ENCODE results near the gene HINT1.
"Not testable (repeated sequence)": the region's sequence is repeated elsewhere in the genome, so short reads cannot be mapped to it uniquely, and the experiment has no call there.

HINT1 gene

DNA sequence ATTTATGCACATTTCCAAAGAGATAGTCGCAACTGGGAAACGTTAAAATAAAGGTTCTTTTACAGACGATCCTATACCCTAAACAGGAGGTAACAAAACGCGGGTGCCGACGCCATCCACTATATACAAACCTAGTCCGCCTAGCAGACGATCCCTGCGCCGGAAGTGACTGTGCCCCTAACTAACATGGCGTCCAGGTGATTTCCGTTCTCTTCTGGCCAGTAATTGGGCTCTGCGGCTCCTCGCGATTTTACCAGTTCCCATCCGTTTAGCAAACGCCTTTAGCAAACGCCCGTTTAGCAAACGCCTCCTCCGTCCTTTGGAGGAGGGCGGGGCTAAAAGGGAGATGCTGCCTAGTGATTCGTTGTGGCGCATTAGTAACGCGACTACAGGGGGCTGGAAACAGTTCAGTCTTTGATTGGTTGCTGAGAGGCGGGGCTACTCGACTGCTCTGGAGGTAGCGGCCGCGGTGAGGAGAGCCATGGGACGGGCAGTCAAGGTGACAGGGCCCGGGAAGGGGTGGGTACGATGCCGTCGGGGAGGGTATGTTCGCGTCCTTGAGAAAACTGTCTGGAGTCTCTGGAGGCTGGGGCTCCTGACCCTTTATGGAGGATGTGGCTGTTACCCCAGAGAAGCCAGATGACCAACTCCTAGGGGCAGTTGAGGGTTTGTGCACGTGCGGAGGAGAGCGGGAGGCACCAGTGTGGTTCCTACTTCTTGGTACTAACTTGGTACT is 5.7 kb upstream of the HINT1 start, which contains the start of gene LYRM7:
LYRM7 (plus strand) TSS at position 405 of the 736 bp plus-strand sequence; CDS start at position 482, 77 bp downstream.
- peak; percentile 84 to 95 for DNase-seq (ENCODE audit: low read depth in 2 of 2)

DNA sequence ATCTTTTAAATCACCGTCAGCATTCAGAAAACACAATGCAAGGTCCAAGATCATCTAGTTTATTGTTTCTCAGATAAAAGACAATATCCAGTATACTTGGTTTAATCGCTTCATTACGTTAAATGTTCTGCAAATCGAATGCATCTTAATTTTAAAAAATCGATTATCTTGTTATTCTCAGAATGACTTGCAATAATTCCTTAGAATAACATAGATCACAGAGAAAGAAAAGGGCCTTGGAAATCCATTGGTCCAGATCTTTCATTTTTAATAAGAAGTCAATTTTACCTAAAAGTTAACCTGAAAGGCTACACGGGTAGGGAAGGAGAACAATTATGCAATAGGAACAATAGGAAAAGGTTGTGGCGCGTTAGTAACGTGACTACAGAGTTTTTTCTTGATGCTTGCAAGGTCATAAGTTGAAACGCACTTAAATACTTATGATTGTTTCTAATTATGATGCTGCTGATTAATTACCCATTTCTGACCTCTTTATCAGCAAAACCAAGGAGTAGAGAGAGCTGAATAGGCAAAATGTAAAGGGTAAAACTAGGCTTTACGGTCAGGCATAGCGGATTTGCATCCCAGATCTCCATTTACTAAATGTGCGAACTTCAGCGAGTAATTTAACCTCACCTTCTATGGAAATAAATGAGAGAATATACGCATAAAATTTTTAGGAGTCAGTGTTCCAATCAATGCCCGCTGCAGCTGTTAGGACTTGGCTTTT is 4.9 kb upstream of the HINT1 start:
- no peak for DNase-seq (ENCODE audit: low read depth in 2 of 2)

DNA sequence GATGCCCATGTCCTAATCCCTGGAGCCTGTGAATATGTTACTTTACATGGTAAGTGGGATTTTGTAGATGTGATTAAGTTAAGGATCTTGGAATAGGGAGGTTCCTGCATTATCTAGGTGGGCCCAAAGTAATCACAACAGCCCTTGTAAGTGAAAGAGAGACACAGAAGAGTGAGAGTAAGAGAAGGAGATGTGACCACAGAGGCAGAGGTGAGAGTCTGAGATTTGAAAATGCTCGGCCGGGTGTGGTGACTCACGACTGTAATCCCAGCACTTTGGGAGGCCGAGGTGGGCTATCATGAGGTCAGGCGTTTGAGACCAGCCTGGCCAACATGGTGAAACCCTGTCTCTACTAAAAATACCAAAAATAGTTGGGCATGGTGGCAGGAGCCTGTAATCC is 2.6 kb upstream of the HINT1 start:
- DNase-seq (ENCODE audit: low read depth in 2 of 2): no peak

DNA sequence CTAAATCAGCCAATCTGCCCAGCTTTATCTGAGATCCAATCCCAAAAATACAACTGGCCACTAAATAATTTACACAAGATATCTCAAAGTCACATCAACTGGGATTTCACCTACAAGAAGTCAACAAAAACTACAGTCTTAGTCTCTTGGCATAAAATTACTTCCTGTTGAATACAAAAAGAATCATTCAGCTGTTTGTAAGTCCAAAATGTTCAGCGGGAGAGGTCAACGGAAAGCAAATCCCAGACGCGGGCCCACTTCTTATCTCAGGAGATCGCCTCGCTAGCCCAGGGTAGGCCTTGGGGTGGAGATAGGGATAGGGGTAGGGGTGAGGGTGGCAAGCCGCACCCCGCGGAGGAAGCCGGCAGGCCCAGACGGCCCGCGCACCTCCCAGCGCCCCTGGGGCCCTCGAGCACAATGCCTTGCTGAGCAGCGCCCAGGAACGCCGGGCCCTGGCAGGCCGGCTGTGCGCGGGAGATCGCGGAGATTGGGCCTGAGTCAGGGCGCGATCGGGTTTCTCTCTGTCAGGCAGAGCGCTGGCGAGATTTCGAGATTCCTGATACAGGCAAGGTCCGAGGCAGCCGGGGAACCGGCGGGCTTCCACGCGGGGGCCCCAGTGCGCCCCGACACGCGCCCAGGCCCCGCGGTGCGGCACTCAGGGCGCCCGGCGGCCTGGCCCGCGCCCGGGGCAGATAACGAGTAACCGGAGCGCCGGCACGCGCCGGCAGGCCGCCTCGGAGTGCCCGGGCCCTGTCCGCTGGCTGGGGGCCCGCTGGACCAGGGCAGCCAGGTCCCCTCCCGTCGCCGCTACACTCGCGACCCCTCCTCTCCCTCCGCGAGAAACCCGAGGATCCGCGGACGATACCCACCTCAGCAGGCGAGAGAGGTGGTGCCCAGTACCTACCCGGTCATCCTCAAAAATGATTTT is 601 bp downstream of the HINT1 start:
- DNase-seq (ENCODE audit: low read depth in 2 of 2): peak; percentile 60 to 65

DNA sequence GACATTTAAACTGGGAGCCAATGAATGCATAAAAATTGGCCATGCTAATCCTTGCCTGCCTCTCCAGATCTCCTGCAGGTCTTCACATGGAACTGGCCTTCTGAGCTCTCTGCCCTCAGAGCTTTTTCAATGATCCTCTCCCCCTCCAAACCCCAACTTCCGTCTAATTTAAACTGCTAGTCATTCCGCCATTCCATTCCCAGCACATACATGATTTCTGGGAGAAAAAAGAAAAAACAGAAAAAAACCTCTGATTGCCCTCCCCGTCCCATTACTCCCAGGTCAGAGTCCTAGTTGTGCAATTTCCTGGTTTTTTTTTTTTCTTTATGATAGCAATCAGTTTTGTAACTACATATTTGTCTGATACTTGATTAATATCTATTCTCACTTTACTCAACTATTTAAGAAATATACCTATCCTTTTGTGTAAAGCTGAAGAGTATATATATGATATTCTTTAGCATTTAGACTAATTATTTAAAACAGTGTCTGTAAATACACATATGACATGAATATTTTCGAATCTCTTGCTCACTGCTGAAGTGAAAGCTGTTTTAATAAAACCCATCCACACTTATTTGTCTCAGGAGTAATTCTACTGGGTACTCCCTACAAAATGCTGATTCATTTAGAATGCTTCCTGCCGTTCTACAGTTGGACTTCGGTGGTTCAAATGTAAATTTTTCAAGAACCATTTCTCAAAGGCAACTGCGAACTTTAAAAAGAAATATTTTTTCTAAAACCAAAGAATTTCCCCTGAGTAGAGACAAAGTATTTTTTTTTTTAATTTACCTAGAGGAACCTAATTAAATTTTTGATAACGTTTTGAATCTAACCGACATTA is 1.6 kb downstream of the HINT1 start:
- DNase-seq (ENCODE audit: low read depth in 2 of 2): no peak

DNA sequence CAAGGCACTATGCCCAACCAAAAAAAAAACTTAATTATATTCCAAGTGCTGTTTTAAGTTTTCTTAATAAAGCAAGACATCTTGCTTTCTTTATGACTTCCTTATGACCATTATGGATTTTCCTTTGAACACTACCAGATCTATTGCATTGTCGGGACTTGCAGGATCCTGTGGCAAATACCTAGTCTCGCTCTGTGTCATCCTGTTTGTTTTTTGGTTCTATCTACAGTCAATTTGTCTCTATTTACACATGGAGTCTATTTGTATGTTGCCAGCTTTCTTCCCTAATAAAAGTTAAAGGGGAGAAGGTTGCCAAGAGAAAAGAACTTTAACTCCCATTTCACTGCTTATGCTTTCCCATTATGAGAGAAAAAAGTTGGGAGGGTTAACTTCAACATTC is 4.9 kb downstream of the HINT1 start:
- DNase-seq (ENCODE audit: low read depth in 2 of 2): no peak

DNA sequence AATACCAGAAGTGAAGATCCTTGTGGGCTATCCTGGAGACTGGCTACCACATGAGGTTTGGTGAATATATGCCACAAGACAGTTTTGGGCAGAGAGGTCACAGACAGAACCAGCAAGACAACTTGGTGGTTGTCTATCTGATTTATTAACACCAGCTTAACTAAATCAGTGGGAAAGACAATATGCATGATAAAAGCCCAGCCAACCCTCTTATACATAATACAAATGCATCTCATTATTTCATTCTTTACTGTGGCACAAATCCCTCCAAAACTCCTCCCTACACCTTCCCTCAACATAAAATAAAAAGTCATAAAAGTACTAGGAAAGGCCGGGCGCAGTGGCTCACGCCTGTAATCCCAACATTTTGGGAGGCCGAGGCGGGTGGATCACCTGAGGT is 8.1 kb downstream of the HINT1 start:
- DNase-seq (ENCODE audit: low read depth in 2 of 2): no peak

DNA sequence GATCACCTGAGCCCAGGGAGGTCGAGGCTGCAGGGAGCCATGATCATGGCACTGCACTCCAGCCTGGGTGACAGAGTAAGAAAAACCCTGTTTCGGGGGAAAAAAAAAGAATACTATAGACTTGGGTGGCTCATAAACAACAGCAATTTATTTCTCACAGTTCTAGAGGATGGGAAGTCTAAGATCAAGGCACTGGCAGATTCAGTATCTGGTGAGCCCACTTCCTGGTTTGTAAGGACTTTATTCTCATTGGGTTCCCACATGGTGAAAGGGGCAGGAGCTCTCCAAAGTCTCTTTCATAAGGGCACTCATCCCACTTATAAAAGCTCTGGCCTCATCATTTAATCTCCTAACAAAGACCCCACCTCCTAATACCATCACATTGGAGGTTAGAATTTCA is 8.7 kb downstream of the HINT1 start:
- no peak for DNase-seq (ENCODE audit: low read depth in 2 of 2)

DNA sequence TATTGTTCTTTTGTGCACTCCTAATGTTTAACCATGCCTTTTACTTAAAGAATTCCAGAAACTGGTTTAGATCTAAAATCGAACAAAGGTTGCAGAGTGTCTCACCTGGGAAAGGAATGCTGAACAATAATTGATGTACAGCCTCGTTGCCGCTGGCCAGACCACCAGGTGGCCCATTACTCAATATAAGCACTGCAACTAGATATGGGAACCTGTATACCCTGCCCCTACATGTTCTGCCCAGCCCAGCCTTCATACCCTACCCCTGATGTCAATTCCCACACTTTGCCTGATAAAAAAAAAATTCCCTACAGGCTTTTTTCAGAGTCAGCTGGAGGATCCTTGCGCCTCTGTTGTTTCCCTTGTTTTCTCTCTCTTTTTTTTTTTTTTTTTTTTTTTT is 13.8 kb downstream of the HINT1 start:
- no peak for DNase-seq (ENCODE audit: low read depth in 2 of 2)

DNA sequence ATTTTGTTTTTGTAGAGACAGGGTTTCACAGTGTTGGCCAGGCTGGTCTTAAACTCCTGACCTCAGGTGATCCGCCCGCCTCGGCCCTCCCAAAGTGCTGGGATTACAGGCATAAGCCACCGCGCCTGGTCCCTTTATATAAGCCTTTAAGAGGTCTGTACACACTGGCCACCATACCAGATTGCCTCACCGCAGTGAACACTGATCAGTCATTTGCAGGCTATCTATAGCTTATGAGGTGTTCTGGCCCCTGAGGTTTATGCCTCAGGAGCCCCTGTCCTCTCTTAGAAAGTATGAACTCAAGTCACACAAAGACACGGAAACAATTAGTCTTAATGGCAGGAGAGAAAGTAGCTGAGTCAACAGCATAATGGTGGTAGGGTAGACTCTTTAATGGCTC is 14.6 kb downstream of the HINT1 start:
- DNase-seq (ENCODE audit: low read depth in 2 of 2): no peak

DNA sequence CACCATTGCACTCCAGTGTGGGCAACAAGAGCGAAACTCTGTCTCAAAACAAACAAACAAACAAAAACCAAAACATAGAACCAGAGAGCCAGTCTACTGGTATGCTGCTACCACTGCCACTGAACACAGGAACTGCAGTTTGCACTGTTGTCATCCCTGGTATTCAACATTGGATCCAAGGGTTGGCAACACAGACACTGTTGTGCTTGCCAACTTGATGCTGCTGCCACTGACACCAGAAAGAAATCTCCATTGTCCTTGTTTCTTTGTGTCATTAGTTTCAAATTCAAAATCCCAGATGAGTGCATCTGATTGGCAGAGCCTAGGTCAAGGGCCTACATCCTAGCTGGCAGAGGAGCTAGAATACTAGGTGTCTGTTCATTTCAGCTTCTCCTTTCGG is 16.2 kb downstream of the HINT1 start:
- no peak for DNase-seq (ENCODE audit: low read depth in 2 of 2)

DNA sequence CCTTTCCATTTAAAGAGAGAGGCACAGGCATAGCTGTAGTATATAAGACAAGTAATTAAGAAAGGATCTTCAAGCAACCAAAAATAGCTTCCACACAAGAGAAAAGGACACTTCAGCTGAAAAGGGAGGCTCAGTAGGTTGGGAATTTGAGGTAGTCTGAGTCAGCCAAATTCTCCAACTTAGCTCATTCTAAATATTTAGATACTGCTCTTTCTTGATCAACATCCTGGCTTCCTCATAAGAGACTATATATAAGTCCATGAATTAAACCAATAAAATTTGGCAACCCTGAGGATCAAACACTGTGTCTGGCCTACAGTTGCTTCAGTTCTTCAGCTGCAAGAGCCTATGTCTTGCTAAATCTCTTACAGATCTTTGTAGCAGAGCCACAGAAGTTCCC is 17.8 kb downstream of the HINT1 start:
- DNase-seq (ENCODE audit: low read depth in 2 of 2): no peak

DNA sequence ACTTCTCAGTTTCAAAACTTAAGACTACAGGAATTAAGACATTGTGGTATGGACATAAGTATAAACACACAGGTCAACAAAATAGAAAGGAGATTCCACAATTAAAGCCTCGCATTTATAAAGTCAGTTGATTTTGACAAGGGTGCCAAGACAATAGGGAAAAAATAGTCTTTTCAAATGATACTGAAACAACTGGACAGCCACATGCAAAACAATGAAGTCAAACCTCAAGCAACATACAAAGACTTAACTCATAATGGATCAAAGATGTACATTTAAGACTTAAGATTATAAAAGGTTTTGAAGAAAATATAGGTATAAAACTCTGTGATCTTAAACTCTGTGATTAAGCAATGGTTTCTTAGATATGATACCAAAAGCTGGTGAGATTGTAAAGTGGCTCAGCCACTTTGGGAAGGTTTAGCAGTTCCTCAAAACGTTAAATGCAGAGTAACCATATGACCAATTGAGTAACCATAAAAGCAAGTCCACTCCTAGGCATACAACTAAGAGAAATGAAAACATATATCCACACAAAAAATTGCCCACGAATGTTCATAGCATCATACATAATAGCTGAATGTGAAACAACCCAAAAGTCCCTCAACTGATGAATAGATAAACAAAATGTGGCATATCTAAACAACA is 22.0 kb downstream of the HINT1 start:
- DNase-seq (ENCODE audit: low read depth in 2 of 2): no peak

DNA sequence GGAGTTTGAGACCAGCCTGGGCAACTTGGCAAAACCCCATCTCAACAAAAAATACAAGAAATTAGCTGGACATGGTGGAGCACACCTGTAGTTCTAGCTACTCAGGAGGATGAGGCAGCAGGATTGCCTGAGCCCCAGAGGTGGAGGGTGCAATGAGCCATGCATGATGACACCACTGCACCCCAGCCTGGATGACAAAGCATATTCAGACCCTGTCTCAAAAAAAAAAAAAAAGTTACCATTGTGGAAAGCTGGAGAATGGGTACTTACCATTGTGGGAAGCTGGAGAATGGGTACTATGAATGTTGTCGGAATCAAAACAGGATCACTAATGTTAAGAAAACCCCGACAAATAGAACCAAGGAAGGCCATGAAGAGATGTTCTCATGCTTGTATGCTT is 25.7 kb downstream of the HINT1 start:
- DNase-seq (ENCODE audit: low read depth in 2 of 2): no peak

DNA sequence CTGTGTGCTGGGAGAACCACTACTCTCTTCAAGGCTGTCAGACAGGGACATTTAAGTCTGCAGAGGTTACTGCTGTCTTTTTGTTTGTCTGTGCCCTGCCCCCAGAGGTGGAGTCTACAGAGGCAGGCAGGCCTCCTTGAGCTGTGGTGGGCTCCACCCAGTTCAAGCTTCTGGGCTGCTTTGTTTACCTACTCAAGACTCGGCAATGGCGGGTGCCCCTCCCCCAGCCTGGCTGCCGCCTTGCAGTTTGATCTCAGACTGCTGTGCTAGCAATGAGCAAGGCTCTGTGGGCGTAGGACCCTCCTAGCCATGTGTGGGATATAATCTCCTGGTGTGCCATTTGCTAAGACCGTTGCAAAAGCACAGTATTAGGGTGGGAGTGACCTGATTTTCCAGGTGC is 26.6 kb downstream of the HINT1 start:
- DNase-seq (ENCODE audit: low read depth in 2 of 2): not testable (repeated sequence)

DNA sequence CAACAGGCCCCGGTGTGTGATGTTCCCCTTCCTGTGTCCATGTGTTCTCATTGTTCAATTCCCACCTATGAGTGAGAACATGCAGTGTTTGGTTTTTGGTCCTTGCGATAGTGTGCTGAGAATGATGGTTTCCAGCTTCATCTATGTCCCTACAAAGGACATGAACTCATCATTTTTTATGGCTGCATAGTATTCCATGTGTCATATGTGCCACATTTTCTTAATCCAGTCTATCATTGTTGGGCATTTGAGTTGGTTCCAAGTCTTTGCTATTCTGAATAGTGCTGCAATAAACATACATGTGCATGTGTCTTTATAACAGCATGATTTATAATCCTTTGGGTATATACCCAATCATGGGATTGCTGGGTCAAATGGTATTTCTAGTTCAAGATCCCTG is 32.0 kb downstream of the HINT1 start:
- DNase-seq (ENCODE audit: low read depth in 2 of 2): not testable (repeated sequence)

DNA sequence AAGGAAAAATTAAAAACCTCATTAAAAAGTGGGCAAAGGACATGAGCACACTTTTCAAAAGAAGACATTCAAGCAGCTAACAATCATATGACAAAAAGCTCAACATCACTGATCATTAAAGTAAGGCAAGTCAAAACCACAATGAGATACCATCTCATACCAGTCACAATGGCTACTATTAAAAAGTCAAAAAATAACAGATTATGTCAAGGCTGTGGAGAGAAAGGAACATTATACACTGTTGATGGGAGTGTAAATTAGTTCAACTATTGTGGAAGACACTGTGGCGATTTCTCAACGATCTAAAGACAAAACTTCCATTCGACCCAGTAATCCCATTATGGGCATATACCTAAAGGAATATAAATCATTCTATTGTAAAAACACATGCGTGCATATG is 35.8 kb downstream of the HINT1 start:
- no peak for DNase-seq (ENCODE audit: low read depth in 2 of 2)

DNA sequence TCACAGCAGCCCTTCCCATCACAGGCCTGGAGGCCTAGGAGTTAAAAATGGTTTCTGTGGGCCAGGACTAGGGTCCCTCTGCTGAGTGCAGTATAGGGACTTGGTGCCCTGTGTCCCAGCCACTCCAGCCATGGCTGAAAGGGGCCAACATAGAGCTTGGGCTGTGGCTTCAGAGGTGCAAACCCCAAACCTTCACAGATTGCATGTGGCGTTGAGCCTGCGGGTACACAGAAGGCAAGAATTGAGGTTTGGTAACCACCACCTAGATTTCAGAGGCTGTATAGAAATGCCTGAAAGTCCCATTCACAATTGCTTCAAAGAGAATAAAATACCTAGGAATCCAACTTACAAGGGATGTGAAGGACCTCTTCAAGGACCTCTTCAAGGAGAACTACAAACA is 37.8 kb downstream of the HINT1 start:
- DNase-seq (ENCODE audit: low read depth in 2 of 2): not testable (repeated sequence)

DNA sequence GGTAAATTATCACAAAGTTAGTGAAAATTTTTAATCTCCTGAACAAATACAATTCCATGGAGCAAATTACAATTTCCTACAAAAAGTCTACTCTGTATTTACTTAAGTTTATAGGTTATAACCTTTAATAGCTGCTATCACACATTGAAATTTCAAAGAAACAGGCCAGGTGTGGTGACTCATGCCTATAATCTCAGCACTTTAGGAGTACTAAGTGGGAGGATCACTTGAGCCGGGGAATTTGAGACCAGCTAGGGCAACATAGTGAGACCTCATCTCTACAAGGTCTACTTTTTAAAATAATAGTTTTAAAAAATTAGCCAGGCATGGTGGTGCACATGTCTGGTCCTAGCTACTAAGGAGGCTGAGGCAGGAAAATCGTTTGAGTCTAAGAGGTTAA is 50.3 kb downstream of the HINT1 start:
- DNase-seq (ENCODE audit: low read depth in 2 of 2): no peak

DNA sequence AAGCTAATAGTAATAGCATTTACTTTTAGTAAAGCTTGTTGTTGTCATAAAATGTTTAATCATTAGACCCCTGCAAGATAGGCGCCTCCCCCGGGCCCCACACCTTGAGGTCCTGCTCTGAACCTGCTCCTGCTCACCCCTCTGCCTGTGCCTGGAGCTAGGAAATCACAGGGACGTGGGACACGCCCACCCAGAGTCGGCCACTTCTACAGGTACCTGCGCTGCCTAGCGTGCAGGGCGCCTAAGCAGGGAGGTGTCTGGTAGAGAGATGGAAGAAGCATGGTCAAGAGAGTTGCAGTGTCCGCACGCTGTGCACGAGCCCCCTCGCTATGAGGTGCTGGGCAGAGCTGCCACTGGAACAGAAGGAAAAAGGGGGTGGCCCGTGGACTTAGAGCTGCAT is 52.6 kb downstream of the HINT1 start:
- no peak for DNase-seq (ENCODE audit: low read depth in 2 of 2)

DNA sequence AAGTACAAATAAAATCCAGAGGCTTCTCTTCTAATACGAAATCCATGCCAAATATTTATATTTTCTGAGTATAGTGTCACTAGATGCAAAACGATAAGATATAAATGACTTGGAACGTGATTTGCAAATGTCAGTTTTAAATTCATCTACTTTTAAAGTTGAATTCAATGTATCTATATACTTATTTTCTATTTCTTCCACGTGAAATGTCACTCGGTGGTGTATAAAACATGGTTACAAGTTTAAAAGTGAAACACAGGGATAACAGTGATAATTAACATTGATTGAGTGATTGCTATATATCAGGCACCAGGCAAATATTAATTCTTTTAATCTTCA is 54.8 kb downstream of the HINT1 start:
- no peak for DNase-seq (ENCODE audit: low read depth in 2 of 2)
